WI38 (cell line): ENCODE data around the gene INHA.
A peak's percentile ranks its signal among the peaks of the same experiment; 100 is the strongest.

Experiments
- H3K4me3 ChIP-seq: 2 replicates; pipeline ENCODE4 v1.5.1; 2011; ENCODE audit warnings: low read depth, mild to moderate bottlenecking, control low read depth, low read length
- CTCF ChIP-seq: IDR thresholded peaks from 2 replicates; pipeline ENCODE4 v1.5.1; 2012; ENCODE audit warnings: low read depth, mild to moderate bottlenecking, control low read depth, low read length

INHA gene

GRCh38 chr2:219555956-219556355, 16.2 kb upstream of the INHA start:
- TF ChIP-seq CTCF: no peak

GRCh38 chr2:219556413-219556812, 15.7 kb upstream of the INHA start:
- H3K4me3 ChIP-seq: no peak overlapping the region

More at GRCh38 chr2:219555956-219556355, 16.2 kb upstream of the INHA start:
- H3K4me3 ChIP-seq: no peak overlapping the region

GRCh38 chr2:219557320-219557719, 14.8 kb upstream of the INHA start:
- TF ChIP-seq CTCF: no peak
- no peak overlapping the region for H3K4me3 ChIP-seq

More at GRCh38 chr2:219556413-219556812, 15.7 kb upstream of the INHA start:
- no peak for TF ChIP-seq CTCF

GRCh38 chr2:219557791-219558785, 14.0 kb upstream of the INHA start:
- no peak for TF ChIP-seq CTCF
- H3K4me3 ChIP-seq: no peak overlapping the region

DNA sequence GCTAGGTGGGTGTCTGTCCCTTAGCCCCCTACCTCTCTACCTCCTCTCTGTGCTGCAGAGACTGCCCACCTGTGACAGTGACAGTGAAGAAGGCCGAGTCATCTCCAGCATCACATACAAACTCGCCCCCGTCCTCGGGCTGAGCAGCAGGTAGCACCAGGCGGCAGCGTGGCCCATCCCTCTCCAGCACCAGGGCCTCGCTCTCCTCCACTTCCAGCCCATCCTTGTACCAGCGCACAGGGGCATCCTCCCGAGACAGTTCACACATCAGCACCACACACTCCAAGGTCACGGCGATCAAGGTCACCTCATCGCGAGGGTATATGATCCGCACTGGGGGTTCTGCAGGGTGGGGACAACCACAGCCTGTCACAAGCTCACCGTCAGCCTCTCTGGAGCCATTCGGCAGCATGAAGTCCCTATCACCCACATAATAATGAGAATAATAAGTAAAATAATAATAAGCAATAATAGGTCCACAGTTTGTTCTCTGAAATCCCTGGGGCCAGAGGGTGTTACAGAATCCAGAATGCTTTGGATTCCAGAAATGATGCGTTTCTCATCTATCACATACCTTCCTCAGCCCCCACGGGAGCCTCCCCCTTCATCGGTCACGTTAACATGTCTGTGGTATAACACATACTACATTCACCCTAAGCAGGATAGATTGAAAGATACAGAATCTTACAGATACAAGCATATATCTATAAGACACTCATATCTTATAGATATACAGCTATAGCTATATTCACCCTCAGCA, 12.8 kb upstream of the INHA start:
- no peak for TF ChIP-seq CTCF
- H3K4me3 ChIP-seq: no peak overlapping the region

DNA sequence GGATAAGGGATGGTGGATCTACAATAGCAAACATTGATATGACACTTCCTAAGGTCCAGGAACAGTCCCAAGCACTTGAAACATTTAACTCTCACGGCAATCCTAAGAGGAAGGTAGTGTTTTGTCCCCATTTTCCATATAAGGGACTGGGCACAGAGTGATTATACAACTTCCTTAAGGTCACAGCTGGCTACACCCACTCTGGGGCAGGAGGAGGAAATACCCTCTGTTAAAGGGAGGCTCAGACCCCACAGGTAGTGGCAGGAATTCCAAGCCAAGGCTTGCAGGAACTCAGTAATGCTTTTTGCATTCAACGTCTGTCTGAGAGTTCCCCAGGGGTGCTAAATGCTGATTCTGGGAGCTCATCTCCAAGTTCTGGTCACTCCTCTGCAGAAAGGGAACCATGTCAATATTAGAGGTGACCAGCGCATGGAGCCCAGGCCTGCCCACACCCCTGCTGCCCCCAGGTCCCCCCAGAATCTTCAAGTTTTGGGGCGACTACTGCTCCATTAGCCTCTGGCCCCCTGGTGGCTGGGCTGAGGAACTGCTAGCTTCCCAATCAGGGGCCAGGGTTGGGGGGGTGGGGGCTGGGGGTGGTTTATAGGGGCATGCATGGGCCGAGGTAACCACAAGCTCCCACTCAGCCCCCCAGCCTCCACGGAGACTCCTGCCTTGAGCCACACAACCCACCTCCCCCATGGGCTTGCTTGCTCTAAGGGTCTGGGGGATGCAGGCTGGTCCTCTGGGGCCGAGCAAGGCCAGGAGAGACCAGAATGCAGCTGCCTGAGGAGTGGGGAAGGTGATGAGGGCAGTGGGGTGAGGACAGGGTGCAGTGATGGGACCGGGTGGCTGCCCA, 11.8 kb upstream of the INHA start:
- H3K4me3 ChIP-seq: no peak overlapping the region
- peak; percentile 78 for TF ChIP-seq CTCF
